PC-3 (cell line): ENCODE measurements around the gene SOBP.

ENCODE experiments used
- CTCF ChIP-seq: fragments of 300-600 bp; sonication (generic); conservative IDR thresholded peaks from 2 replicates; pipeline ENCODE4 v1.5.1; 2017; ENCODE audit warnings: antibody characterized with exemption, low read depth, mild to moderate bottlenecking, low read length
- EZH2 ChIP-seq: fragments of 300-600 bp; sonication (generic); IDR thresholded peaks from one replicate; pipeline ENCODE4 v1.6.1; 2017; ENCODE audit warnings: antibody characterized with exemption, mild to moderate bottlenecking, low read length; ENCODE audit not compliant: unreplicated experiment

GRCh38 chr6:107543088-107543487 is 53.2 kb downstream of the SOBP start:
- no peak for TF ChIP-seq EZH2
- no peak for TF ChIP-seq CTCF
